SJSA1 (cell line): ENCODE results near the gene RNF186. TPM values are rescaled to one million over a fixed set of nuclear protein-coding genes. Genes with fewer than 3 reads are reported as not detected.

Experiments used
- DNase-seq, 2 experiments: peaks; one replicate each; pipeline ENCODE4 v3.0.0-alpha.2; 2015 to 2020; ENCODE audit warnings: low spot score in 2 of 2, low read depth in 1 of 2
- H3K27ac ChIP-seq: fragments of 250-450 bp; sonication (Bioruptor Pico); 2 replicates; pipeline ENCODE4 v1.5.1; 2020; ENCODE audit warnings: mild to moderate bottlenecking, moderate library complexity
- H3K27me3 ChIP-seq: fragments of 250-450 bp; sonication (Bioruptor Pico); replicated peaks from 2 replicates; pipeline ENCODE4 v1.5.1; 2020; ENCODE audit warnings: mild to moderate bottlenecking, moderate library complexity
- H3K36me3 ChIP-seq: fragments of 250-450 bp; sonication (Bioruptor Pico); 2 replicates; pipeline ENCODE4 v1.5.1; 2020; ENCODE audit warnings: mild to moderate bottlenecking
- H3K4me1 ChIP-seq: fragments of 250-450 bp; sonication (Bioruptor Pico); replicated peaks from 2 replicates; pipeline ENCODE4 v1.6.1; 2021; ENCODE audit warnings: mild to moderate bottlenecking
- H3K4me3 ChIP-seq: fragments of 250-450 bp; sonication (Bioruptor Pico); 2 replicates; pipeline ENCODE4 v1.5.1; 2020; ENCODE audit warnings: mild to moderate bottlenecking
- H3K9me3 ChIP-seq: fragments of 250-450 bp; sonication (Bioruptor Pico); replicated peaks from 2 replicates; pipeline ENCODE4 v1.5.1; 2020; ENCODE audit warnings: mild to moderate bottlenecking
- total RNA-seq: library from RNA; depleted of rRNA; stranded (reverse); fragments of >200 nt; shearing (Covaris generic); gene quantifications from 2 replicates; pipeline ENCODE4 v1.2.3, GENCODE V29; 2014; rRNA removed

RNF186 gene
- total RNA-seq, 1 experiment from 2014 or later = not detected

DNA sequence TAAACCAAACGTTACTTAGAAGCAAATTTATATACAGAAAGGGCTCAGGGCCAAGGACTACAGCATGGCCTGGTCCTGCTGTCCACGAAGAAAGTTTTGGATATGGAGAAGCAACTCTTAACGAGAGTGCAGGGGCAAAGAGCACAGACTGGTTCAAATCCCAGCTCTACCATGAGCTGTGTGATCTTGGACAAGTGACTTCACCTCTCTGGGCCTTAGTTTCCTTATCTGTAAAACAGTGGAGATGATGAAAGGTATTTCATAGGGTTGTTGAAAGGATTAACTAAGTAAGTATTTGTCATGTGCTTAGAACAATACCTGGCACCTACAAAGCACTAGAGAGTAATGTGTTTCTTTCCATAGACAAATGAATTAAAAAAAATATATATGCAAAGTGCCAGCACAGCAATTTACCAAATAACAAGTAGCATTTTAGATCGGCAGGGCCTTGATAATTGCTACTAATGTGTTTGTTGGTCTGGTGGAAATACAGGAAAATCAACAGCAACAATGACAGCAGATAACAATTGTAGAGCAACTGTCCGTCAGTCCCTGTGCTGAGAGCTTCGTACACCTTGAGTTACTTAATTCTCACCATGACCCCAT lies 40.8 kb downstream of the RNF186 start:
- Histone ChIP-seq H3K4me3 (no peak overlapping the region), H3K27me3 (no peaks in the 10 kb centered on the region), H3K36me3 (peaks cover 39% of the 10 kb centered on the region), H3K27ac (no peak overlapping the region), H3K9me3 (no peaks in the 10 kb centered on the region), H3K4me1 (peaks cover 14% of the 10 kb centered on the region)
- no peak for DNase-seq

DNA sequence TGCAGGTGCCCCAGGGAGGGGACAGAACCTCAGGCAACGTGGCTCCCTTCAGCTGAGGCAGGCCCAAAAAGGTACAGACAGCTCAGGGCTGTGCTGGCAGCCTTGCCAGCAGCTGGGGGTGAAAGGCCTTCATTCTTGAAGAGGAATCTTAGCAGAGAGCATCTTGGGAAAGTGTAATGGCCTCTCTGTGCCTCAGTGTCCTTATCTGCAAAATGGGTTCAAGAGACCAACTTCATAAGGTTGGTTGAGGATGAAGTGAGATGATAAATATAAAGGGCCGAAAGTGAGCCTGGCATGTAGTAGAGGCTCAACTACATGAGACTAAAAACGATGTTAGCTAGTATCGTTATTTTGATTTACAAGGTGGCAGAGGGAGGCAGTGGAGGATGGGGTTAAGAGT lies 41.6 kb downstream of the RNF186 start:
- Histone ChIP-seq H3K4me3 (no peak overlapping the region), H3K36me3 (peaks cover 36% of the 10 kb centered on the region), H3K27ac (no peak overlapping the region), H3K4me1 (peaks cover 16% of the 10 kb centered on the region), H3K27me3 (no peaks in the 10 kb centered on the region), H3K9me3 (no peaks in the 10 kb centered on the region)
- no peak for DNase-seq

DNA sequence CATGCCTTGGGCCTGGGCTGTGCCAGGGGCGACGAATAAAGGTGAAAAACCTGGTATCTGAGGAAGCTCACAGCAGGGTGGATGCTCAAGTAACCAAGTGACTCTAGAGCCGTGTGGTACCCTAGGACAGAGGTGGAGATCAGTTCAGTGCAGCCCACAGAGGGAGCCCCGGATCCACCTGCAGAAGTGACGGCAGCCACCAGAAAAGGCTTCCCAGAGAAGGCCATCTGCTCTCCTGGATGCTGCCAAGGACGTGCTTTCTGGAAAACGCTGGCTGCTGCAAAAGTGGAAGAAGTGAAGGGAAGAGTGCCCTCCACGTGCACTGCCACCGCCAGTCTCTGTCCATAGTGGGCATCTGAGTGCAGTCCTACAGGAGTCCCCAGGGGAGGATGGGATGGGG lies 43.0 kb downstream of the RNF186 start:
- H3K9me3 ChIP-seq = no peaks in the 10 kb centered on the region
- no peaks in the 10 kb centered on the region for H3K27me3 ChIP-seq
- peaks cover 34% of the 10 kb centered on the region for H3K36me3 ChIP-seq
- H3K4me3 ChIP-seq = no peak overlapping the region
- peaks cover 20% of the 10 kb centered on the region for H3K4me1 ChIP-seq
- H3K27ac ChIP-seq = no peak overlapping the region
- DNase-seq = no peak

DNA sequence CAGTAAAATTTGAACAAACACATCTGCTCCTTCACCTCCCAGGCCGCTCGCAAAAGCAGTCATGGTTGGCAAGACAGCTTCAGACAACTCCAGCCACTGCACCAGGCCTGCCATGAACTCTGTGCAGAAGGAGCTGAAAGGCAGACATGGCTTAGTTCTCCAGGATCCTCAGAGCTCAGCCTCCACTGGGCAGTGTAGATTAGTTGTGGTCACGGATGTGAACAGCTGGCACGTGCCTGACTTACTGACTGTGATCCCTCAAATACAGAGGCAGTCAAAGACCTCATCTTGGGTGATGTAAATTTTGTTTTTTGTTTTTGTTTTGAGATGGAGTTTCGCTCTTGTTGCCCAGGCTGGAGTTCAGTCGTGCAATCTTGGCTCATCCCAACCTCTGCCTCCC lies 43.7 kb downstream of the RNF186 start:
- Histone ChIP-seq H3K27me3 (no peaks in the 10 kb centered on the region), H3K27ac (no peak overlapping the region), H3K4me1 (peaks cover 20% of the 10 kb centered on the region), H3K4me3 (no peak overlapping the region), H3K36me3 (peaks cover 34% of the 10 kb centered on the region), H3K9me3 (no peaks in the 10 kb centered on the region)
- DNase-seq = no peak

DNA sequence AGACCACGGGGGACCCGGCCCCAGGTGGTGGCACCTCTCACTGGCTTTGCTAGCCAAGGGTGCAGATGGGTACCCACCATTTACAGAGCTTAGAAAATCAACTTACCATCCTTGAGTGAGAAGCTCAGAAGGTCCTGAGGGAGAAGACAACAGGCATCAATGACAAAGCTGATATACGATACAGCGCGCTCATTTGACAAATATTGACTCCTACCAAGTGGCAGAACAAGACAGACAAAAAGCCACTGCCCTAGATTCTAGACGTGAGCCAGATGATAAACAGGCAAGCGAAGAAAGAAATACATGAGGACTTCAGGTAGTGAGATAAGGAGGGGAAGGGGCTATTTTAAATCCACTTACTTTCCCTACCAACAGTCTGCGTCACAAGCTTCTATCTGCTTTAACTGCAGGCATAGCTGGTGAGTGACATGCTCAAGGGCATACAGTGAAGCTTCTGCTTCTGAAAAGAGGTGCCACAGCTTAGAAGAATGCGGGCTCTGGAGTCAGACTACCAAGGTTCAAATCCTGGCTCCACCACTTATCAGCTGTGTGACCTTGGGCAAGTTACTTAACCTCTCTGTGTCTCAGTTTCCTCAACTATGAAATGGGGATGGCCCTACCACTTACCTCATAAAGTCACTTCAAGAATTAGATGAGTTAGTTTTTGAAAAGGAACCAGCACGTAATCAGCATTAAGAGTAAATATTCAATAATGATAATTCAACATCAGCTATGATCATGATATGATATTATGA lies 44.5 kb downstream of the RNF186 start:
- Histone ChIP-seq H3K36me3 (peaks cover 34% of the 10 kb centered on the region), H3K4me1 (peaks cover 20% of the 10 kb centered on the region), H3K27ac (no peak overlapping the region), H3K27me3 (no peaks in the 10 kb centered on the region), H3K9me3 (no peaks in the 10 kb centered on the region), H3K4me3 (no peak overlapping the region)
- no peak for DNase-seq

DNA sequence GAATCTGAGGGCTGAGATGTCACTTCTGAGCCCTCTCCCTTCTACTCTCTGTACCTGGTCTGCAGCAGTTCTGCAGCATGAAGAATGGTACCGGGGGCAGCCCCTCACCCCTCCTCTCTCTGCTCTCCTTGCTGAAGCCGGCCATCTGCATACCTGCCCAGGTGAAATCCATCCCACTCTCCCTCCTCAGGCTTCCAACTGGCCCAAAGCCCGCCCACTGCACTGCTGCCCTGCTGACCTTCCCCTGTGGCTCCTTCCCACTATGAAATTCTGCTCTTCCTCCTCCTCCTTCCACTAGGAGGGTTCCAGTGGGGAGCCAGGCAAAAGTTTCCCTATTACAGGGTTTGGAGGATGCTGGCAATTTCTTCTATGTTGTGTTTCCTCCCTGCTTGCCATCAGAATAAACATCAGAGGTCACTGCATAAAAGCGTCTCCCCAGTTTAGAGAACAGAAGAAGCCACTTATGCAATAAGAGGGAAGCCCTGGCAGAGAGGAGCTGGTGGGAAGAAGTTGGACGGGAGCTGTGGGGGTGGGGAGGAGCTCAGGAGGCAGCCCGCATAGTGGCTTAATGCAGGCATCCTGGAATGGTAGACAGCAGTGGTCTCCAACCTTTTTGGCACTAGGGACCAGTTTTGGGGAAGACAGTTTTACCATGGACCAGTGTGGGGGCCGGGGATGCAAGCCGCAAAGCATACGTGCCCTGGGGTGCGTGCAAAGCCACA lies 45.7 kb downstream of the RNF186 start:
- no peak overlapping the region for H3K27ac ChIP-seq
- H3K27me3 ChIP-seq = no peaks in the 10 kb centered on the region
- no peak for DNase-seq
- no peaks in the 10 kb centered on the region for H3K9me3 ChIP-seq
- peaks cover 24% of the 10 kb centered on the region for H3K4me1 ChIP-seq
- no peak overlapping the region for H3K4me3 ChIP-seq
- peaks cover 25% of the 10 kb centered on the region for H3K36me3 ChIP-seq

DNA sequence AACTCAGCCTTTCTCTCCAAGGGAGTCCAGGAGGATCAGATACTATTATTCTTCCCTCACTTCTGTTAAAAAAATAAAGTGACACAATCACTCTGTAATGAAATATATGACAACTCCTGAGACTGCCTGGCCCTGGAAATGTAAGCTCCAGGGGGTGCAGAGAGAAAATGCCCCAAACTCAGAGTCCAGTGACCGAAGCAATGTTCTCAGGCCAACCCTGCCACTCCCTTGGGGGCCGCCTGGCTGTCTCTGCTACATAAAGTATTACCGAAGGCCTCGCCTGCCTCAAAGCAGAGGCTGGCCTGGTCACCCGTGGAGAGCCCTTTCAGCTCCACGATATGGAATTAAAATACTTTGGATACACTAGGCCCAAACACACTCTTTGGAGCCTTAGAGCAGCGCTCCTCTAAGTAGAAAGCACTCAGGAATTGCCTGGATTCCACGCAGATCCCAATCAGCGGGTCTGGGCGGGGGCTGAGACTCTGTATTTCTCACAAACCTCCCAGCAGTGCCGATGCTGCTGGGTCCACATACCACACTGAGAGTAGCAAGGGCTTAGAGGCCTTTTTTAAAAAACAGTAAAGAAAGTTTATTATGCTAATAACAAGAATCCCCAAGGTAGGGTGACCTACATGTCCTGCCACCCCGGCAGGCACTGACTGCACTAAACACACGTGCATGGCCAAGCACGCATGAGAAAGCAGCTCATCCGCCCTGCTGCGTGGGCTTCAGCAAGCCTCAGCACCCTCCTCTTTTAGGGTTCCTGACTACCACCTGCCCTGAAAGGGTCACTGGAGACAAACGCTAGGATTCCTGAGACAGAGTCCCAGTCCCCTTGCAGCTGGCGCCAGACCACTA lies 46.5 kb downstream of the RNF186 start:
- H3K4me1 ChIP-seq = peaks cover 24% of the 10 kb centered on the region
- no peak overlapping the region for H3K4me3 ChIP-seq
- no peak overlapping the region for H3K27ac ChIP-seq
- H3K9me3 ChIP-seq = no peaks in the 10 kb centered on the region
- no peak for DNase-seq
- H3K27me3 ChIP-seq = no peaks in the 10 kb centered on the region
- peaks cover 17% of the 10 kb centered on the region for H3K36me3 ChIP-seq

DNA sequence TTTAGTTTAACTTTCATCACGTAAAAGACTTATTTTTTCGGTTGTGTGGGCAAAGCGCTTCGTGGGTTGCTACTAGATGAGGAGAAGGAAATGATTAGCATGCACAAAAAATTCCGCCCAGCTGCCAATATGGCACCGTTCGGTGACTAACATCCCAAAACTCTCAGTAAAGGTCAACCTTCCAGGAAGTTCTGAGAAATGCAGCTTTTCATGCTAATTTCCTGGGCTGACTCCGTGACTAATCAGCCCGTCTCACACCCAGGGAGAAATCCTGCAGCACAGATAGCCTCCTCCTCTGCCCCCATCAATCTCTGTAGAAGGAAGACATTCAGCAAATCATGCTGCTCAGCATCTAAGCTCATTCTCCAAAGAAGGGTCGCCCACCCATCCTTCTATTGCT lies 49.5 kb downstream of the RNF186 start:
- Histone ChIP-seq H3K27me3 (no peaks in the 10 kb centered on the region), H3K36me3 (peaks cover 7% of the 10 kb centered on the region), H3K4me1 (peaks cover 24% of the 10 kb centered on the region), H3K27ac (peak overlapping the region; percentile 16), H3K4me3 (no peak overlapping the region), H3K9me3 (no peaks in the 10 kb centered on the region)
- DNase-seq = peak; percentile 63 to 74

DNA sequence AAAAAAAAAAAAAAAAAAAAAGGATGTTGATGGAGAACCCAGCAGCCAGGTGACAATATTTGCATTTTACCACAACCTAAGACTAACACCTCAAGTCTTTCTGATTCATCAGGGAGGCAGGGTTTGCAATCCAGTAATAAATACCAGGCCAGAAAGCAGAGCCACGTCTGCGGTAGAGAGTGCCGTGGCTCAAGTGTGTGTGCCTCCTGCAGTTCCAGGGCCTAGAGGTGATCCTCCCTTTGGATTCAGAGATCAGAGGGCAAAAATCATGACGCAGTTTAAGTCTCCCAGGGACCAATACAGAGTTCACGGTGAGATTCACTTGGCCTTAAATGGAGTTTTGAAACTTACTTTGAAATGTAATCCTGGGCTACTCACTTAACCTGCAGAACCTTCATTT lies 50.2 kb downstream of the RNF186 start:
- Histone ChIP-seq H3K4me3 (no peak overlapping the region), H3K4me1 (peaks cover 24% of the 10 kb centered on the region), H3K36me3 (peaks cover 3% of the 10 kb centered on the region; the same call in 1 of the 2 replicates), H3K27me3 (no peaks in the 10 kb centered on the region), H3K9me3 (no peaks in the 10 kb centered on the region), H3K27ac (peak overlapping the region; percentile 16; the same call in 1 of the 2 replicates)
- DNase-seq = no peak

Other genes starting within 250 kb of the RNF186 start
- 3.7 and 9.1 TPM in 2 replicates for gene NBL1, start 171.0 kb downstream of the RNF186 start, total RNA-seq
- not detected in 2 replicates for gene HTR6, start 150.4 kb downstream of the RNF186 start, total RNA-seq
- gene TMCO4, start 15.4 kb downstream of the RNF186 start, total RNA-seq = 19.1 and 26.2 TPM in 2 replicates
- 6.8 and 10.1 TPM in 2 replicates for gene OTUD3, start 67.1 kb upstream of the RNF186 start, total RNA-seq
- not detected in 2 replicates for gene PLA2G2E, start 108.3 kb upstream of the RNF186 start, total RNA-seq
- gene PLA2G2A, start 164.3 kb upstream of the RNF186 start, total RNA-seq = not detected in 2 replicates